Astrocyte (in vitro differentiated cells and primary cell): ENCODE data around the gene APBA2.

ENCODE experiments used
- CTCF ChIP-seq: IDR thresholded peaks from 2 replicates; pipeline ENCODE4 v1.5.1; 2011; ENCODE audit warnings: low read depth, mild to moderate bottlenecking, inconsistent platforms, low read length, moderate library complexity; ENCODE audit not compliant: insufficient read depth
- EZH2 ChIP-seq: IDR thresholded peaks from 2 replicates; pipeline ENCODE4 v1.6.1; 2012; ENCODE audit warnings: mild to moderate bottlenecking, low read length, inconsistent platforms; ENCODE audit not compliant: insufficient read depth

GRCh38 chr15:28944286-28944685 is 58.5 kb downstream of the APBA2 start:
- TF ChIP-seq CTCF (no peak), EZH2 (no peak)
